ENCODE measurements around the gene FBXL7. TPM values are rescaled to one million over a fixed set of nuclear protein-coding genes. Genes with fewer than 3 reads are reported as not detected.

Gene FBXL7
- total and polyA plus RNA-seq, 9 of the 15 experiments (the other 6 are each of a cell fraction or from before 2014, with no cell fraction given), result 0.04 to 0.08 TPM; not detected in 7

DNA sequence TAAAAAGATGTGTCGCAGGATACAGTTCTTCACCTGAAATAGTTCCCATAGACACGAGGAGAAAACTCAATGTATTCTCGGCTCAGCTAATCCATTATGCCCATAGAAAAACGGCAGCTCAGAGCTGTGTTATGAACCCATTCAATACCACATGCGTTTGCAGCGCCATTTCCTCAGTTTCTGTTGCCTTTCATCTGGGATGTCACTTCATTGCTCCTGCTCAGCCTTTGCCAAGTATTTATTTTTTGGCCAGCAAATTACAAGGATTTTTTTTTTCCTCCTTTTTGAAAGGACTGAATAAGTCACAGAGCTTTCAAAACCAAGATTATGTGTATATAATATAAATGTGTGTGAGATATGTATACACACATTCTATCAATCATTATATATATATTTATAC lies 398.7 kb downstream of the FBXL7 start:
- no TSS peak for BruUV-seq (replicated peaks)
- TF ChIP-seq HNRNPUL1 (IDR thresholded peaks at IDR 0.05; ENCODE audit: low read length) (no peak), POLR3A (IDR thresholded peaks at IDR 0.05; ENCODE audit: borderline replicate concordance, extremely low read depth, insufficient read depth, insufficient read length) (no peak), HOMEZ (CRISPR knock-in tag; IDR thresholded peaks at IDR 0.05) (no peak), THRB (CRISPR knock-in tag; conservative IDR thresholded peaks at IDR 0.05) (no peak), YBX1 (IDR thresholded peaks at IDR 0.05) (no peak), HBP1 (CRISPR knock-in tag; IDR thresholded peaks at IDR 0.05) (no peak), EGR1 (conservative IDR thresholded peaks at IDR 0.05) (no peak), MNT (conservative IDR thresholded peaks at IDR 0.05) (no peak), U2AF1 (optimal IDR thresholded peaks at IDR 0.05; ENCODE audit: low read depth, low read length) (no peak), E2F3 (CRISPR knock-in tag; IDR thresholded peaks at IDR 0.05) (no peak), ZNF561 (CRISPR knock-in tag; conservative IDR thresholded peaks at IDR 0.05) (no peak), FOSL1 (tag; conservative IDR thresholded peaks at IDR 0.05) (no peak), THRA (IDR thresholded peaks at IDR 0.05) (no peak), CBX2 (IDR thresholded peaks at IDR 0.05; ENCODE audit: insufficient read depth, low read length, poor library complexity, severe bottlenecking) (no peak), ZNF133 (CRISPR knock-in tag; IDR thresholded peaks at IDR 0.05) (no peak), TSC22D4 (tag; IDR thresholded peaks at IDR 0.05) (no peak), ZNF384 (IDR thresholded peaks at IDR 0.05; ENCODE audit: low read depth, low read length) (no peak)

More for the DNA sequence above, 398.7 kb downstream of the FBXL7 start:
- DNase-seq (ENCODE audit: extremely low read depth in 1 of 4, low spot score in 3 of 4) (no peak), ATAC-seq (no peak), FAIRE-seq (no peak)
- POLR2A ChIA-PET, result no interaction called here
- Histone ChIP-seq H3K27ac (ENCODE audit: extremely low read depth, low read depth, low read length) (no peak overlapping the region), H3K27me3 (ENCODE audit: control insufficient read depth in 2 of 2, insufficient read depth in 2 of 2, low read length in 2 of 2) (no peaks in the 10 kb centered on the region), H4K20me1 (replicated peaks; ENCODE audit: control insufficient read depth, insufficient read depth, low read length) (no peaks in the 10 kb centered on the region), H3K79me2 (ENCODE audit: control insufficient read depth, insufficient read depth, low read length) (no peaks in the 10 kb centered on the region), H3K36me3 (ENCODE audit: control insufficient read depth, insufficient read depth, low read length) (no peaks in the 10 kb centered on the region), H2AFZ (ENCODE audit: low read depth, low read length) (no peak overlapping the region), H3K4me2 (ENCODE audit: insufficient read depth, low read length) (no peak overlapping the region), H3K9ac (ENCODE audit: insufficient read depth in 1 of 2, low read depth in 2 of 2, low read length in 2 of 2) (no peak overlapping the region), H3K9me1 (ENCODE audit: control insufficient read depth, insufficient read depth, low read length) (no peaks in the 10 kb centered on the region), H3K9me3 (replicated peaks; ENCODE audit: control insufficient read depth, insufficient read depth, low read depth, low read length) (no peaks in the 10 kb centered on the region), H3K4me1 (replicated peaks in 1 of 2; ENCODE audit: control insufficient read depth in 2 of 2, insufficient read depth in 2 of 2, low read length in 2 of 2) (no peaks in the 10 kb centered on the region), H3K4me3 (no peak overlapping the region)
- intact Hi-C loops (cut with micrococcal nuclease) (no loop called here), in situ Hi-C loops (cut with MboI) (no loop called here)
- 1% methylated on average over 6 of the region's 6 CpGs for WGBS (ENCODE audit: insufficient coverage, low coverage, missing lambda C conversion rate)
- CTCF ChIA-PET (ENCODE audit: low intra/inter-chr PET ratio), result no interaction called here

All from K562 (cell line).